Omental fat pad (tissue), 4 donors: Measurements from ENCODE around the gene TNRC6A. TPM values are rescaled to one million over a fixed set of nuclear protein-coding genes. Genes with fewer than 3 reads are reported as not detected.
A peak's percentile ranks its signal among the peaks of the same experiment; 100 is the strongest.
"Not testable (repeated sequence)": the region's sequence is repeated elsewhere in the genome, so short reads cannot be mapped to it uniquely, and the experiment has no call there.

Source experiments
- ATAC-seq: fragments of 150-250 bp; one replicate; pipeline ENCODE4 v1.9.1; 2016; ENCODE audit warnings: mild to moderate bottlenecking, moderate library complexity; ENCODE audit not compliant: low FRiP score
- DNase-seq: peaks from one replicate; pipeline ENCODE4 v3.0.0-alpha.2; 2019; ENCODE audit warnings: low spot score
- total RNA-seq, 4 donors: library from RNA; depleted of rRNA; stranded (reverse); fragments of >200 nt; gene quantifications; one replicate each; pipeline ENCODE4 v1.1.0, GENCODE V29; 2016
- TF ChIP-seq, protein P1 (sequence below), 3 donors: fragments of 450-650 bp; IDR thresholded peaks; one replicate each; pipeline ENCODE4 v1.5.1; 2016 to 2017; ENCODE audit warnings: antibody characterized with exemption in 3 of 3, mild to moderate bottlenecking in 3 of 3, moderate library complexity in 2 of 3

The TNRC6A gene
- total RNA-seq, 4 donors from 2014 or later = 30.7 to 89.5 (median 53.0) TPM

DNA sequence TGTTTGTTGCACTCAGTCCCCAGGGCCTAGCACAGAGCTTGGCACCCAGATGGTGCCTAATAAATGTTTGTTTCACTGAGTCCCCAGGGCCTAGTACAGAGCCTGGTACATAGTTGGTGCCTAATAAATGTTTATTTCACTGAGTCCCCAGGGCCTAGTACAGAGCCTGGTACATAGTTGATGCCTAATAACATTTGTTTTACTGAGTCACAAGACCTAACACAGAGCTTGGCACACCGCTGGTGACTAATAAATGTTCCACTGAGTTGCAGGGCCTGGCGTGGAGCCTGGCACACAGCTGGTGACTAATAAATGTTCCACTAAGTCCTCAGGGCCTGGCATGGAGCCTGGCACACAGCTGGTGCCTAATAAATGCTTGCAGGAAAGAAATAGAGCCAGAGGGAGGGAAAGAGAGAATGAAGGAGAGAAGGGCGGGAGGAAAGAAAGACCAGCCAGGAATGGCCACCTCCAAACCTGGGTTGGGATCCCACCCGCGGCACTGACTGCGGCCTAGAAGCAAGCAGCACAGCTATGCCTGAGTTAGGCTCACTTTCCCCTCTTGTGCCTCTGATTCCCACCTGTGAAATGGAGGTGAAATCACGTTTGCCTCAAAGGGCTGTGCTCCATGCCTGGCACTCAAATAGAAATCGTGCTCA lies 123.8 kb downstream of the TNRC6A start:
- no peak for DNase-seq
- TF ChIP-seq, protein P1, sequence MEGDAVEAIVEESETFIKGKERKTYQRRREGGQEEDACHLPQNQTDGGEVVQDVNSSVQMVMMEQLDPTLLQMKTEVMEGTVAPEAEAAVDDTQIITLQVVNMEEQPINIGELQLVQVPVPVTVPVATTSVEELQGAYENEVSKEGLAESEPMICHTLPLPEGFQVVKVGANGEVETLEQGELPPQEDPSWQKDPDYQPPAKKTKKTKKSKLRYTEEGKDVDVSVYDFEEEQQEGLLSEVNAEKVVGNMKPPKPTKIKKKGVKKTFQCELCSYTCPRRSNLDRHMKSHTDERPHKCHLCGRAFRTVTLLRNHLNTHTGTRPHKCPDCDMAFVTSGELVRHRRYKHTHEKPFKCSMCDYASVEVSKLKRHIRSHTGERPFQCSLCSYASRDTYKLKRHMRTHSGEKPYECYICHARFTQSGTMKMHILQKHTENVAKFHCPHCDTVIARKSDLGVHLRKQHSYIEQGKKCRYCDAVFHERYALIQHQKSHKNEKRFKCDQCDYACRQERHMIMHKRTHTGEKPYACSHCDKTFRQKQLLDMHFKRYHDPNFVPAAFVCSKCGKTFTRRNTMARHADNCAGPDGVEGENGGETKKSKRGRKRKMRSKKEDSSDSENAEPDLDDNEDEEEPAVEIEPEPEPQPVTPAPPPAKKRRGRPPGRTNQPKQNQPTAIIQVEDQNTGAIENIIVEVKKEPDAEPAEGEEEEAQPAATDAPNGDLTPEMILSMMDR (IDR thresholded peaks at IDR 0.05) = no peak
- ATAC-seq = no peak

DNA sequence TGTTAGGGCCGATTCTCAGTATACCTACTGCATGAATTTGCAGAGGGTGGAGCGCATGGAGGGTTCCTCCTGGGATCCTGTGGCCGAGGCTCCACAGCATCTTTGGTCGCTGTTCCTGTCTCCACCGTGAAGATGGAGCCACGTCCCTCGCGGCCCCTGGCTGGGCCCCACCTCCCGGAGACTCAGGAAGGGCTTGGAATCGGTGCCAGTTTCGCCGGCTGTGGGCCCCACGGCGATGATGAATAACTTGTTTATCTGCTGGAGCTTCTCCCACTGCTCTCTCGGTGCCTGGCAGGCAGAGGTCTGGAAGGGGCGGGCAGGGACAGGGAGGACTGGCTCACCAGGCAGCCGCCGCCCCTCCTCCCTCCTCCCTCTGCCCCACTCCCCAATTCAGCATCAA lies 124.4 kb downstream of the TNRC6A start:
- ATAC-seq = peak; percentile 72
- no peak for DNase-seq
- TF ChIP-seq, protein P1 (IDR thresholded peaks at IDR 0.05) = no peak

DNA sequence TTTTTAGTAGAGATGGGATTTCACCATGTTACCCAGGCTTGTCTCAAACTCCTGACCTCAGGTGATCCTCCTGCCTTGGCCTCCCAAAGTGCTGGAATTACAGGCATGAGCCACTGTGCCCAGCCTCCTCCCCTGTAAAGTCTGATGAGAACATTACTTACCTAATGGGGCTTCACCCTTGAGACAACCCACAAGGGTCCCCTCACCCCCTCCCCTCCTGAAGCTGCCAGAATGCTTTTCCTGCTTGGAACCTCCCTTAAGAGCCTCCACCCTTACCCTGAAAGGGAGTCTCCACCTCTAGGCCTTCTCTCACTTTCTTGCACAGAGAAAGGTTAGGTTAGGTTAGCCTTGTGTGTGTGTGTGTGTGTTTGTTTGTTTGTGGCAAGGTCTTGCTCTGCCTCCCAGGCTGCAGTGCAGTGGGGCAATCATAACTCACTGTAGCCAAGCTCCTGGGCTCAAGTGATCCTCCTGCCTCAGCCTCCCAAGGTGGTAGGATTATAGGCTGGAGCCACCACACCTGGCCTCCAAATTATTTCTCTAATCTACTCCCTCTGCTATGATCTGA lies 125.2 kb downstream of the TNRC6A start:
- no peak for ATAC-seq
- TF ChIP-seq, protein P1 (IDR thresholded peaks at IDR 0.05) = no peak
- DNase-seq = no peak

DNA sequence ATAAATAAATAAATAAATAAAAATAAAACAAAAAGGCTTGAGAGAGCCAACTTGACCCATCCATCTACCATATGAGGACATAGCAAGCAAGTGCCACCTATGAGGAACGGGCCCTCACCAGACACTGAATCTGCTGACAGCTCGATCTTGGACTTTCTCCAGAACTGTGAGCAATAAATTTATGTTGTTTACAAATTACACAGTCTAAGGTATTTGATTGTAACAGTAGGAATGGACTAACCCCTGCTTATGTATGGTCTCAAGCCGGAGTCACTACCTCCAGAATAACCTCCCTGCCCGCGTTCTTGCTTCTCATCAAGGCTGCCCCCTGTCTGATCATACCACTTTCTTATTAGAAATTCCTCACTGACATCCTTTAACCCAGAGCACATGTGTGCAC lies 126.2 kb downstream of the TNRC6A start:
- ATAC-seq = no peak
- TF ChIP-seq, protein P1 (IDR thresholded peaks at IDR 0.05) = no peak
- no peak for DNase-seq

DNA sequence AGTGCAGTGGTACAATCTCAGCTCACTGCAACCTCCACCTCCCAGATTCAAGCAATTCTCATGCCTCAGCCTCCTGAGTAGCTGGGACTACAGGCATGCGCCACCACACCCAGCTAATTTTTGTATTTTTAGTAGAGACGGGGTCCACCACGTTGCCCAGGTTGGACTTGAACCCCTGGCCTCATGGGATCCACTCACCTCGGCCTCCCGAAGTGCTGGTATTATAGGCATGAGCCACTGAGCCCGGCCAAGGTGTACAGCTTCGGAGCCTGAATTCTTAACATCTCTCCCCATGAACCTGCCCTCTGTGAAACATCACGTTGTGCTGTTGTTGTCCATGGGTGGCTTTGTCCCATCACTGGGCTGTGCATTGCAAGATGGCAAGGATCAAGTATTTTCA lies 127.4 kb downstream of the TNRC6A start:
- ATAC-seq, DNase-seq: not testable (repeated sequence)

DNA sequence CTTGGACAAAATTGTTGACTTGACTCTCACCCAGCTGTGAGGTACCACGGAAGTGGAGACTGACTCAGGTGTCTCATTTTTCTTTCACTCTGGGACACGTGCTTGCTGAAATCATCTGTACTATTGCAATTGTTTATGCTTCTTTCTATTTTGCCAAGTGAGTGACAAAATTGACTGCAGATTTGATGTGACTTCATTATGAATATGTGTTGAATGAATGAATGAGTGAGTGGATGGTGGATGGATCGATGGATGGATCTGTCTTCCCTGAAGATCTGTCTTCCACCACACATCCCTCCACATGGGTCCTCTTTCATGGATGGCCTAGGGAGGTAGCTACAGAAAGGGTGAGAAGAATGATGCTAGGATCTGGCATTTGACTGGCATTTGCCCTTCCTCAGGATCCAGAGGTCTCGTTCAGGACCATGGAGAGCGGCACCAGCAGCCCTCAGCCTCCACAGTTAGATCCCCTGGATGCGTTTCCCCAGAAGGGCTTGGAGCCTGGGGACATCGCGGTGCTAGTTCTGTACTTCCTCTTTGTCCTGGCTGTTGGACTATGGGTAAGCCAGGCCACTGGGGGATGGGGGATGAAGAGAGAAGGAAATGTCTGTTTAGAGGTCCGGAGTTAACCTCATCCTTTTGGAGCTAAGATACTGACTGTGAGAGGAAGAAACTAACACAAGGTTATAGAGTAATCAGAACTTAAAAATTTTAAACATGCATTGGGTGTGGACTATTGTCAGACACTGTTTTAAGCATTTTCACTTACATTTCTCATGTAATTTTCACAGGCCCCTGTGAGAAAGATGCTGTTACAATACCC lies 129.0 kb downstream of the TNRC6A start:
- DNase-seq (no peak), ATAC-seq (no peak)
- TF ChIP-seq, protein P1 (IDR thresholded peaks at IDR 0.05) = no peak

DNA sequence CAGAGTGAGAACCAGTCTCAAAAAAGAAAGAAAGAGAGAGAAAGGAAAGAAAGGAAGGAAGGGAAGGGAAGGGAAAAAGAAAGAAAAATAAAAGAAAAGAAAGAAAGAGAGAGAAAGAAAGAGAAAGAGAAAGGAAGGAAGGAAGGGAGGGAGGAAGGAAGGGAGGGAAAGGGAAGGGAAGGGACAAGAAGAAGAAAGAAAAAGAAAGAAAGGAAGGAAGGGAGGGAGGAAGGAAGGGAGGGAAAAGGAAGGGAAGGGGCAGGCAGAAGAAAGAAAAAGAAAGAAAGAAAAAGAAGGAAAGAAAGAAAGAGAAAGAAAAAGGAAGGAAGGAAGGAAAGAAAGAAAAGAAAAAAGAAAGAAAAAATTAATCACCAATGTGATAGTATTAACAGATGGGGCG lies 132.0 kb downstream of the TNRC6A start:
- ATAC-seq = no peak
- TF ChIP-seq, protein P1 (IDR thresholded peaks at IDR 0.05) = no peak
- no peak for DNase-seq
